Occipital lobe (tissue), 2 donors: ENCODE results near the gene TFDP2. TPM values are rescaled to one million over a fixed set of nuclear protein-coding genes. Genes with fewer than 3 reads are reported as not detected.
"Not testable (repeated sequence)": the region's sequence is repeated elsewhere in the genome, so short reads cannot be mapped to it uniquely, and the experiment has no call there.

Experiments used
- DNase-seq: peaks from one replicate; lab custom pipeline; 2025; lab: John Stamatoyannopoulos, UW
- total RNA-seq: library from RNA; depleted of rRNA; stranded (reverse); fragments of >200 nt; gene quantifications from one replicate; pipeline ENCODE4 v1.2.3, GENCODE V29; 2014

TFDP2 gene, protein sequence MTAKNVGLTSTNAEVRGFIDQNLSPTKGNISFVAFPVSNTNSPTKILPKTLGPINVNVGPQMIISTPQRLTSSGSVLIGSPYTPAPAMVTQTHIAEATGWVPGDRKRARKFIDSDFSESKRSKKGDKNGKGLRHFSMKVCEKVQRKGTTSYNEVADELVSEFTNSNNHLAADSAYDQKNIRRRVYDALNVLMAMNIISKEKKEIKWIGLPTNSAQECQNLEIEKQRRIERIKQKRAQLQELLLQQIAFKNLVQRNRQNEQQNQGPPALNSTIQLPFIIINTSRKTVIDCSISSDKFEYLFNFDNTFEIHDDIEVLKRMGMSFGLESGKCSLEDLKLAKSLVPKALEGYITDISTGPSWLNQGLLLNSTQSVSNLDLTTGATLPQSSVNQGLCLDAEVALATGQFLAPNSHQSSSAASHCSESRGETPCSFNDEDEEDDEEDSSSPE
- total RNA-seq = 40.2 TPM

DNA sequence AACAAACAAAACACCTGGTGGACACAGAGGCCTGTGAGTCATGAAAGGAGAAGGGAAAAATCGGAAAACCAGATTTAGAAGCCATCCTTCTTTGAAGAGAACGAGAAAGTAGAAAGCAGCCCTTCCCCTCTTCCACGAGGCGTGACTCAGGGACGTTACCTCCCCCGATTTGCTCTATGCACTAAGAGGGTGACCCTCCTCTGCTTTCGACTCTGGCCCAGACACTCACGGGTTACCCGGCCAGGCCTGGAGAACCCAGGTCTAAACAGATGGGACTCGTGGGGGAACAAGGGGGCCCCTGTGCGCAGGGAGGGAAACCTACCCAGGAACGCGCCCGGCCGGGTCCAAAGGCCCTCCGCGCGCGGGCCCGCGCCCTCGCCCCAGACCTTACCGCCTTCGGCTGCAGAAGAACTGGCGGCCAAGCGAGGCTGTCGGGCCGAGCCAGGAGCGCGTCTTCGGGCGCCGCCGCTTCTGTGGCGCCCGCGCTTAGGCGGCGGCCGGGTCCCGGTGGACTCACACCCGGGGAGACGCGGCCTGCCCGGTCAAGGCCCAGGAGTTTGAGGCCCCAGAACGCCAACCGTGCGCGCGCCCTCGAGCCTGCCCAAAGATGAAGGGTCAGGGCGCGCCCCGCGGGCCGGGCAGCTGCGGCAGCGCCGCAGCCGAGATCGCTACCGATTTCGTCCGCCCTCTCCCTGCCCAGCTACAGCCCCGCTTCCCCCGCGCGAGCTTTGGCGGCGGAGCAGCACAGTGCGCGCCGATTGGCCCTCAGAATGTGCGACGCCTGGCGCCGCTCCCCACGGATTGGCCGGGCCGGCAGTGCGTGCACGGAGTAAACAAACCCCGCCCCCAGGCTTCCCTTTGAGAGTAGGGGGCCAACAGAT, at the start of gene TFDP2:
Gene TFDP2 (minus strand): TSS at position 753 of the 881 bp plus-strand sequence. CDS start 47,795 bp downstream, outside the sequence.
- peak; percentile 84 for DNase-seq

DNA sequence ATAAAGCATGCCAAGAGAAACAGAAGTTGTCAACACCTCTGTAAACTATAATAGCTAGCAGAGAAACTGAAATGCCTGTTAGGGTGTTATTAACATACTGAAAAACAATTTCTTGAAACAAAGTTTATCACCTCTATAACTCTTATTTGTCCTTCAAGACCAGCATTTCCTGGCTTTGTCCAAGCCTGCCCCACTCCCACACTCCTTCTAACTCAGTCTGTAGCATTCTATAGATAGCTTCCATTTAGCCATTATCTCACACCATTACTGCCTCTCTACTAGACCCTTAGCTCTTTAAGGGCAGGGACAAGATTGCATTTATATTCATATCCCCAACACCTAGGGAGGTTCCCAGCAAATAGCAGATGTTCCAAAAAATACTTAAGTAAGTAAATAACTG, 39.5 kb upstream of the TFDP2 start:
- DNase-seq = no peak

DNA sequence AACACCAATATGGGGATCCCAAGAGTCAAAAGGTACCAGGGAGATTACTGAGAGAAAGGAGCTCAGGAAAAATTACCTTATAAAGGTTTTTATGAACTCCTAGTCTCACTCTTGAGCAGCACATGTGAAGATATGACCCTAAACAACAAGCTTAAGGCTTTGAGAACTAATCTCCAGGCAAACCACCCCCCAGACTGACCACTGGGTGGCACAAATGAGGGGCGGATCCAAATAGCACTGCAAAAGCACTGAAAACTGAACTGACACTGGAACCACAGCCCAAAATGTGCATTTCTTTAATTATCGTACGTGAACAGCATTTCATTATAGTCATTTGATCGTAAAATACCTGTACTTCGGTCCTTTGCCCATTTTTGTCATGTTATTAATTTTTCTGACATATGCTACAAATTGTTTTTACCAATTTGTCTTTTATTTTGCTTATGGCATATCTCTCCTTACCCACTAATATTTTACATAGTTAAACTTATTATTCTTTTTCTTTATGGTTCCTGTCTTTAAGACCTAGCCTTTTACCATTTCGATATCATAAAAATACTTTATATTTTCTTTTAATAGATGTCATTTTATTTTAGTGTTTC, 31.5 kb upstream of the TFDP2 start:
- no peak for DNase-seq

DNA sequence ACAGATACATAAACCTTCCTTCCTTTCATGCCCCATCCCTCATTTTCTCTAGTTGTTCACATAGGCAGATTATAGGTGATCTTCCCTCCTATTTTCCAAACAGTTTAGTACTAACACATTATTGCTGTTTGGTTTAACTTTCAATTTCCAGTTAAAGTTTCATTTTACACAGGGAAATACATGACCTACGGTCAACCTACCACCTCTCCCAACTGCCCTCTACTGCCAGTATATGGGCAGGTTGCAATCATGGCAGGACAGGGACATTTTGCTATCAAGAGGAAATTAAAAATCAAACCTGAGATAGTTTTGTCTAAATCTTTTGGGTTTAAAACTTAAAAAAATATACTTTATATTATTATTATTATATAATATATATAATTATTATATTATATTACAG, 26.1 kb upstream of the TFDP2 start:
- no peak for DNase-seq

DNA sequence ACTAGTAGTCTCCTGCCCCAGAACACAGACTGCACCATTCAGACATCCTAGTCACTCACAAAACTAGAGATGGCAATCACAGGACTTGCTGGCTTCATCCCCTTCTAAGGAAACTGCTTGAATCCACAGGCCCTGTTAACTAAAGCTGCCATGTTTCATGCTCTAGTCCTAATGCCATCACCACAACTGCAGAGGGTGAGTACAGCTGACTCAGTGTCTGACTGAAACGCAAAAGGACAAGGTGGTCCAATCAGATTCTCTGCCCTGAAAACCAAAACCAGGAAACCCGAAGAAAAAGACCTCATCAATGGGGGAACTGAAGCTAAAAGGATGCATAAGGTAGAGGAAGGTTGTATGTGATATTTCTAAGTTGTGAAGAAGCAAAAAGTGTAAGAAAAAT, 25.2 kb upstream of the TFDP2 start:
- DNase-seq = no peak

DNA sequence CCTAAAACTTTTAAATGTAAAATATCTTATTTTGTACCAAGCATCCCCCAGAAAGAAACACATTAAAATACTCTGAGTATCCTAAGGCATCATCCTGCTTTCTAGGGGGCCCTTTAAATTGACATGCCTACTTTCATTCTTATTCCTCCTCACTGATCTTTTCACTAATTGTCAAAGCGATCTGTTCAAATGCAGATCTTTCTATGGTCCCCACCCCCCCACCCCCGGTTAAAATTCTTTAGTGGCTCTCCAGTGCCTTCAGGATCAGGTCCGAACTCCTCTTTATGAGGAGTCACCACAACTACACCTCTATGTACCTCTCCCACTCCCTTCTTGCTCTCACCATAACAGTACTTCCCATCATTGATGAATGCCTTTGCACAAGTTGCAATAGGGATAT, 19.2 kb upstream of the TFDP2 start:
- no peak for DNase-seq

DNA sequence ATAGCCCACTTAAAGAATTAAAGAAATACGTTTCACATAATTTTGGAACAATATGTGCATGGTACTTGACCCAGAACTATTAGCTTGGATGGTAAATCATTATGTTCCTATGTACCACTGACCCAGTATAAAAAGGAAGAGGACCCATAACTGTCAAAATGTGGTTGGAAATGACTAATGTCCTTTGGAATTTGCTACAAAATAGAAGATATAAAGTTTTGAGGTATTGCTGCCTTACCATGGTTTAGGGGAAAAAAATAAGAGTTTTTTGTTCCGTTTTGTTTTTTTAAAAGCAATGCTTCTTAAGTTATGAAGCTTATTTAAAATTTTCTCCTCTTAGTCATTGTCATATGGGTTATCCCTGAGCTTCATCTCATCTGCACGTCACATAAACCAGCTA, 15.8 kb upstream of the TFDP2 start:
- DNase-seq = no peak

DNA sequence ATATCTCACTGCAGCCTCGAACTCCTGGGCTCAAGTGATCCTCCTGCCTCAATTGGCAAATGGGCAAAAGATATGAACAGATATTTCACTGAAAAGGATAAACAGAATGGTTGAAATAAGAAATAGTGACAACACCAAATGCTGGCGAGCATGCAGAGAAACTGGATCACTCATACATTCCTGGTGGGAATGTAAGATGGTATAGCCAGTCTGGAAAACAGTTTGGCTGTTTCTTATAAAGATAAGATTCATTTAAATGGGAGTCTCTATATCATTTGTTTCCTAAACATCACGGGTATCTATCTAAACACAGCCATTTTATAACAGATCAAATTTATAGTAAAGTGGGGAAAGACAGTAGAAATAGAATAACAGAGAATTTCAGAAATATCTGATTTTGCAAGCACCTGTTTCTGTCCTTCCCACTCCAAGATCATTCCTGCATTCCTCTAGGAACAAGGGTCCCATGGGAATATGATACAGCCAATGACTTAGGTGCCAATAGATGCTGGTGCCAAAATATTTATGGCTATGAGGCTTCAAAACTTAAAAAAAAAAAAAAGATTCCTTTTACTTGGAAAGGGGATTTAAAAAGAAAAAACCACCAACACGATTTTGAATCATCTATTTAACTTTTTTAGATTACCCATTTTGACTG, 9.9 kb upstream of the TFDP2 start:
- DNase-seq = no peak

DNA sequence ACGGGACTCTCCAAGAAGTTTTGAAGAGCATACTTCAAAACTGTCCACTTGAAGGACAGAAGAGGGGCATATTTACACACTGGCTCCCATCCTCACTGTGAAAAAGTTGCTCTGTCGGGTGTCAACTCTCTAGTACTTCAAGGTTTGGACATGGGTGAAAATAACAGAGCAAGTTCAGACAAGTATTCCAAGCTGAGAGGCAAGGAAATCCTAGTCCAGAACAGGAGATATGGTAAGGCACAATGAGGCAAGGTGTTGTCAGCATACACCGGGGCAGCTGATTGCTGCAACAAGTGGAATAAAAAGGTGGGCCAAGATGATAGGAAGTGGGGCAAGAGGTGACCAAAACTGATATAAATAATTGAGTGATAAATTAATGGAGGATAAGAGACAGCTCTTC, 4.8 kb upstream of the TFDP2 start:
- no peak for DNase-seq

DNA sequence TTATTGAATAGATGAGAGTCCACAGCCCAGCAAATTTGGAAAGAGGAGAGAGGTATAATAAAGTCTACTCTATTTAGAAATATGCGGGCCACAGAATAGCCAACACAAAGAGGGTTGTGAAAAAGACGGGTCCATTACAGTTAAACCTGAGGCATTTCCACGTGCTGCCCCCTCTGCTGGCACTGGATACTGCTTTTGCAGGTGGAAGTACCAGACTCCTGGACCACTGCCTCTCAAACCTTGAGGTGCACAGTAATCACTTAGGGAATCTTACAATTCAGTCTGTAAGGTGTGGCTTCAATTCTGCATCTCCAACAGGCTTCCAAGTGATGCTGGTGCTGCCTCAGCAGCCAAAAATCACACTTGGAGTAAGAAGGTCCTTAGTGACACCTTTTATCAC, 3.0 kb upstream of the TFDP2 start:
- DNase-seq = no peak

DNA sequence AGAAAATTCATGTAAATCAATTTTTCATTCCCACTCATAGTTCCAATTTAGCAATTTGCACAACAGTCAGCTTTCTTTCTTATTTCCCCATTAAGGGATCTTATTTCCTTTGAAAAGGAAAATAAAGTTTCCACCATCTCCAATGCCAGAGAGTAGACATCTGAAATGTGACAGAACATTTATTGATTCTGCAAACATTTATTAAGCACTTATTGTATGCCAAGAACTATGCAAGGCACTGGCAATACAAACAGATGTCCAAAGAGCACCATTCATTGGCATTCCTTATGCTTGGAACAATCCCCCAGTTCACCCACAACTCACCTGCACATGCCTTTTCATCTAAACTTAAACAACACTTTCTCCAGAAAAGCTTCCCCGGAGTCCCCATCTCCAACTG, 2.5 kb upstream of the TFDP2 start:
- DNase-seq = no peak

DNA sequence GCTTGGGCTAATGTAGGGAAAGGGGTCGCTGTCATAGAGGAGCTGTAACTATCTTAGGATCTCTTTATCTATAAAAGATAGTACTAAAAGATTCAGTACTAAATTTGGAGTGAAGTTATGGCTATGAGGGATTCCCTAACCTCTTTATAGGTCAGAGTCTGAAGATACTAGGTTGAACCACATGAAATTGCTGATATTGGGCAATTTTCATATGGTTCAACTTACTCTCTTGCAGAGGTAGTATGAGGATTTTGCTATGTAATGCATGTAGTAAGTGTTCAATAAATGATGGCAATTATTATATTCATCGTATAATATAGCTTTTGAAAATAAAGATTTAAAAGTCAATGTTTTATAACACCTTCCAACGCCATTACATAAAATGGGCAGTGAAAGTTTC, 1.9 kb upstream of the TFDP2 start:
- DNase-seq = no peak

DNA sequence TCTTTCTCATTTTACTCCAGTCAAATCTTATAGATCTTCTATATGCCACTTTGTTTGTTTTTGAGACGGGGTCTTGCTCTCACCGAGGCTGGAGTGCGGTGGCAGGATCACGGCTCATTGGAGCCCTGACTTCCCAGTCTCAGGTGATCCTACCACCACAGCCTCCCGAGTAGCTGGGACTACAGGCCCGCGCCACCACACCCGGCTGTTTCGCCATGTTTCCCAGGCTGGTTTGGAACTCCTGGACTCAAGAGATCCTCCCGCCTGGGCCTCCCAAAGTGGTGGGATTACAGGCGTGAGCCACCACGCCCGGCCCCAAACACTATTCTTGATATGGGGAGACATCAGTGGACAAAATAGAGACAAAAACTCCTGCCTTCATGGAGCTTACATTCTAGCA, 927 bp upstream of the TFDP2 start:
- DNase-seq = no peak

DNA sequence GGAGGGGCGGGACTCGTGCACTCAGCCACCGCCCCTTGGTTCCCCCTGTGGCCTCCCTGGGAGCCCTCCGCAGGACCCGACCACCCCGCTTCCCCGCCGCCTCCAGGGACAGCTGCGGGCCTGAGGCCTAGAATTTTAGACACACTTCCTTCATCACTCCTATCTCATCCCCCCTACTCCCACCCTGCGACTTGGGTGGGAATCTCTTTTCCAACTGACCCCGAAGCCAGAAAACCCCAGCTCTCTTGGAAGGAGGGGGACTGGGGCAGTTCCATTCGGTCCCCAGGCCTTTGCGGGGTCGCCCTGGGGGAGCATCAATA, 289 bp upstream of the TFDP2 start:
- DNase-seq = no peak

DNA sequence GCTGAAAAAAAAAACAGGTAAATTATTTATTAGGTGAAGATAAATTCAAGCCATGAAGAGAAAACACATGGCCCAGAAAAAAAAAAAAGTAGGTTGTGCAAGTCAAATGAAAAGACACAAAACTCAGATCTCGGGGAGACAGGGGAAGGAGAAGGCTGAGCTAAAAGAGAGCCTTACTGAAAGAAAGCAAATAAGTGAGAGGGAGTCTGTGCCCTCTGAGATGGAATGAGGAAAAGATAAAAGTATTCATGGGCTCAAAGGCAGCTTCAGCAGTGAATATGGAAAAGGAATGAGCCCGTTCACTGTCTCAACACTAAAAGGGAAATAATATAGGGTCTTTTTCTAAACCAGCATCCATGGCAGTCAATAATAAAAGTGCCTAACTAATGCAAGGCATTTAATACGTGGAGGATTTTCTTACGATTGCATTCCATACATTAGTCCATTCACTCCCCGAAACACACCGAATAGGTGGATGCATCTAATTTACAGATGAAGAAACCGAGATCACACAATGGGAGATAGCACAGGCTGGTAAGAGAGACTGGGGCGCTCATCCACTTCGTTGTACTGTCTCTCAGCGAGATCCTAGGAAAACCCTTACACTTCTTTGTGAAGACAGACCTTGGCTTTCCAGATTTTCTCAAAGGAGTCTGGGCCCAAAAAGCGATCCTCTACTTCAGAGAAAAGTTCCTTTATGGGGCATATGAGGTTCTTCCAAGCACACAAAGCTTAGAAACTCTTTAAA, 1.1 kb downstream of the TFDP2 start:
- DNase-seq = no peak

DNA sequence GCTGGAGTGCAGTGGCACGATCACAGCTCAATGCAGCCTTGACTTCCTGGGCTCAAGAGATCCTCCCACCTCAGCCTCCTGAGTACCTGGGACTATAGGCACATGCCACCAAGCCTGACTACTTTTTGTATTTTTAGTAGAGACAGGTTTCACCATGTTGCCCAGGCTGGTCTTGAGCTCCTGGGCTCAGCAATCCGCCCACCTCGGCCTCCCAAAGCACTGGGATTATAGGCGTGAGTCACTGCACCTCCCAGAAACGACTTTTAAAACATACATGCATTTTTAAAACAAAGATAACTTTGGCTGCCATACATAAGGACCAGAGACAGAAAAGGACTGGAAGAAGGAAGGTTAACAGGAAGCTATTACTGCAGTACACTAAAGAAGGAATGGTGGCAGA, 4.8 kb downstream of the TFDP2 start:
- DNase-seq = not testable (repeated sequence)

DNA sequence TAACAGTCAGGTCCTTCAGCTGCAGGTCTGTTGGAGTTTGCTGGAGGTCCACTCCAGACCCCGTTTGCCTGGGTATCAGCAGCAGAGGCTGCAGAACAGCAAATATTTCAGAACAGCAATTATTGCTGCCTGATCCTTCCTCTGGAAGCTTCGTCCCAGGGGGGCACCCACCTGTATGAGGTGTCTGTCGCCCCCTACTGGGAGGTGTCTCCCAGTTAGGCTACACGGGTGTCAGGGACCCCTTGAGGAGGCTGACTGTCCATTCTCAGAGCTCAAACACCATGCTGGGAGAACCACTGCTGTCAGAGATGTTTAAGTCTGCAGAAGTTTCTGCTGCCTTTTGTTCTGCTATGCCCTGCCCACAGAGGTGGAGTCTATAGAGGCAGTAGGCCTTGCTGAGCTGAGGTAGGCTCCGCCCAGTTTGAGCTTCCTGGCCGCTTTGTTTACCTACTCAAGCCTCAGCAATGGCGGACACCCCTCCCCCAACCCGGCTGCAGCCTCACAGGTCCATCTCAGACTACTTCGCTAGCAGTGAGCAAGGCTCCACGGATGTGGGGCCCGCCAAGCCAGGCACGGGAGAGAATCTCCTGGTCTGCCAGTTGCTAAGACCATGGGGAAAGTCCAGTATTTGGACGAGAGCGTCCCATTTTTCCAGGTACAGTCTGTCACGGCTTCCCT, 8.6 kb downstream of the TFDP2 start:
- not testable (repeated sequence) for DNase-seq

DNA sequence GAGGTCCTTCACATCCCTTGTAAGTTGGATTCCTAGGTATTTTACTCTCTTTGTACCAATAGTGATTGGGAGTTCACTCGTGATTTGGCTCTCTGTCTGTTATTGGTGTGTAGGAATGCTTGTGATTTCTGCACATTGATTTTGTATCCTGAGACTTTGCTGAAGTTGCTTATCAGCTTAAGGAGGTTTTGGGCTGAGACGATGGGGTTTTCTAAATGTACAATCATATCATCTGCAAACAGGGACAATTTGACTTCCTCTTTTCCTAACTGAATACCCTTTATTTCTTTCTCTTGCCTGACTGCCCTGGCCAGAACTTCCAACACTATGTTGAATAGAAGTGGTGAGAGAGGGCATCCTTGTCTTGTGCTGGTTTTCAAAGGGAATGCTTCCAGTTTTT, 12.3 kb downstream of the TFDP2 start:
- not testable (repeated sequence) for DNase-seq

DNA sequence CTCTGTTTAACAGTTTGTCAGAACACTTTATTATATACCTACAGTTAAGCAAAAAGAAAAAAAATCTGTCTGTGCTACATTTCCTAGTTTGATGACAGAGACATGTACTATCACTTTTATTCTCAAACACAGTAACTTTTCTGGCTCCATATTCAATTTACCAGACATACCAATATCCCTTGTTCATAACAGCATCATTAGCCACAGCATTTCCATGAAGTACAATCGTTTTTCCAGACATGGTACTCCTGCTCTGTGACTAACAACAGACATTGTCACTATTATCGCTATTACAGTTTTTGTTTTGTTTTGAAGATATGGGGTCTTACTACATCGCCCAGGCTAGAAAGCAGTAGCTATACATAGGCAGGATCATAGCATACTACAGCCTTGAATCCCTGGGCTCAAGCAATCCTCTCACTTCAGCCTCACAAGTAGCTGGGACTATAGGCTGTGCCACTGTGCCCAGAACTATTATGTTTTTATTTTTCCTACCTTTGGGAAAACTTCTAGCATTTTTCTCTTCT, 14.5 kb downstream of the TFDP2 start:
- no peak for DNase-seq

DNA sequence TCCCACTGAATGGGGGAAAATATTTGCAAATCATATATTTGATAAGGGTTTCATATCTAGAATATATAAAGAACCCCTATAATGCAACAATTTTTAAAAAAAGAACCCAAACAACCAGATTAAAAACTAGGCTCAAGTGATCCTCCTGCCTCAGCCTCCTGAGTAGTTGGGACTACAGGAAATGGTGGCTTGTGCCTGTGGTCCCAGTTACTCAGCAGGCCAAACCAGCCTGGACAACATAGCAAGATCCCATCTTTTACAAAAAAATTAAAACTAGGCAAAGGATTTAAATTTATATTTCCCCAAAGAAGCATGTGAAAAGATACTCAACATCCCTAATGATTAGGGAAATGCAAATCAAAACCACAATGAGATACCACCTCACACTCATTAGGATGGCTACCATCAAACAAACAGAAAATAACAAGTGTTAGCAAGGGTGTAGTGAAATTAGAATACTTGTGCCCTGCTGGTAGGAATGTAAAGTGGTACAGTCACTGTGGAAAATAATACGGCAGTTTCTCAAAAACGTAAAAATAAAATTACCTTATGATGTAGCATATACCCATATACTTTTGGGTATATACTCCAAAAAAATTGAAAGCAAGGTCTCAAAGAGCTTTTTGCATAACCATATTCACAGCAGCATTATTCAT, 19.7 kb downstream of the TFDP2 start:
- no peak for DNase-seq
